ENCODE results near the gene NIT1. TPM values are rescaled to one million over a fixed set of nuclear protein-coding genes. Genes with fewer than 3 reads are reported as not detected.

Gene NIT1
- total RNA-seq, 4 donors from 2014 or later: 30.4 to 61.9 (median 32.8) TPM

DNA sequence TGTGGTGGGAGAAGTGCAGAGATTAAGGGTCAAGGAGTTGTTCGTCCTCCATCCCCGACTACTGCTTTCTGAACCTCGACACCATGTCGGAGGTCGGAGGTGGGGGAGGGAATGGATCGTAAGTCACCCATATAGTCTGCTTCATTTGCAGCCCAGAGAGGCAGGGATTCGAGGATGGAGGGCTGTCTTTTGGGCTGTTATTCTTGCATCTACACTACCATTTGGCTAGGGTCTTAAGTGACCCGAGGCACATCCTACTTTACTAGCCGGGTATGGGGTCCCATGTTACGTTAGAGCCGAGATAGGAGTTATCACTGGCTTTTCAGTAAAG is 42.0 kb downstream of the NIT1 start:
- H3K4me1 ChIP-seq: peaks cover 7 to 58% (median 26%) of the 10 kb centered on the region in 3 donors
- ATAC-seq: no peak
- H3K9me3 ChIP-seq: no peaks in the 10 kb centered on the region
- H3K4me3 ChIP-seq: peak overlapping the region; percentile 95 to 98
- TF ChIP-seq EP300 (IDR thresholded peaks at IDR 0.05): no peak
- TF ChIP-seq POLR2A (IDR thresholded peaks at IDR 0.05): no peak
- no peak for TF ChIP-seq CTCF (IDR thresholded peaks at IDR 0.05)
- no peak for TF ChIP-seq POLR2AphosphoS5 (IDR thresholded peaks at IDR 0.05)
- peaks cover 0 to 63% of the 10 kb centered on the region in 2 donors for H3K36me3 ChIP-seq
- WGBS, 2 donors (ENCODE audit: low coverage in 1 of 2): 0 to 5% methylated on average over 2 to 6 of the region's 11 CpGs
- no peaks in the 10 kb centered on the region for H3K27me3 ChIP-seq
- peak overlapping the region; percentile 82 to 94 (median 93) for H3K27ac ChIP-seq

GRCh38 chr1:161160671-161161145 is 42.8 kb downstream of the NIT1 start:
- Histone ChIP-seq H3K4me3 (peak overlapping the region in 1 of 2 donors; percentile 98), H3K27me3 (no peaks in the 10 kb centered on the region), H3K36me3 (peaks cover 0 to 66% of the 10 kb centered on the region in 2 donors), H3K4me1 (peaks cover 7 to 57% (median 29%) of the 10 kb centered on the region in 3 donors), H3K27ac (peak overlapping the region in 2 of 4 donors; percentile 92 to 94), H3K9me3 (no peaks in the 10 kb centered on the region)
- TF ChIP-seq EP300 (IDR thresholded peaks at IDR 0.05) (no peak), CTCF (IDR thresholded peaks at IDR 0.05) (no peak), POLR2AphosphoS5 (IDR thresholded peaks at IDR 0.05) (no peak), POLR2A (IDR thresholded peaks at IDR 0.05) (no peak)
- no peak for ATAC-seq
- WGBS, 2 donors (ENCODE audit: low coverage in 1 of 2): 92 to 97% methylated on average over 6 to 10 of the region's 22 CpGs

DNA sequence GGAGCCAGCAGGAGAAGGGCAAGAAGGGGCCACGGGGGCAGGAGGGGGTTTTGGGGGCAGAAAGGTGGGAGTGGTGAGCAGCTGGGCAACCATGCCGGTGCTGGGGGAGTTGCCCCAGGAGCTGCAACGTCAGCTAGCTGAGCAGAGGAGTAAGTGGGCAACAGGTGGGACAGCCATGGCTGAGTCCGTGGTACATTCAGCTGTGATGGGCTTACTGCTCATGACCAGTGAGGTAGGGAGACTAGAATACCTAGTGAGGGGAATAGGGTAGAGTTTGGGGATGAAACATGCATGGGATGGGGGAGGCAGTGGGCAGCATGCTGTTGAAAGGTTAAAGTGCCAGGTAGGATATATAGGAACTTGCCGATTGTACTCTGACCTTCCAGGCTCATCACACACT is 43.7 kb downstream of the NIT1 start:
- Histone ChIP-seq H3K27ac (peak overlapping the region in 1 of 4 donors; percentile 92), H3K4me1 (peaks cover 7 to 58% (median 29%) of the 10 kb centered on the region in 3 donors), H3K36me3 (peaks cover 0 to 65% of the 10 kb centered on the region in 2 donors), H3K9me3 (no peaks in the 10 kb centered on the region), H3K27me3 (no peaks in the 10 kb centered on the region), H3K4me3 (no peak overlapping the region)
- 75 to 76% methylated on average over 4 to 5 of the region's 5 CpGs for WGBS, 2 donors (ENCODE audit: low coverage in 1 of 2)
- TF ChIP-seq POLR2A (IDR thresholded peaks at IDR 0.05) (no peak), CTCF (IDR thresholded peaks at IDR 0.05) (no peak)
- no peak for ATAC-seq

DNA sequence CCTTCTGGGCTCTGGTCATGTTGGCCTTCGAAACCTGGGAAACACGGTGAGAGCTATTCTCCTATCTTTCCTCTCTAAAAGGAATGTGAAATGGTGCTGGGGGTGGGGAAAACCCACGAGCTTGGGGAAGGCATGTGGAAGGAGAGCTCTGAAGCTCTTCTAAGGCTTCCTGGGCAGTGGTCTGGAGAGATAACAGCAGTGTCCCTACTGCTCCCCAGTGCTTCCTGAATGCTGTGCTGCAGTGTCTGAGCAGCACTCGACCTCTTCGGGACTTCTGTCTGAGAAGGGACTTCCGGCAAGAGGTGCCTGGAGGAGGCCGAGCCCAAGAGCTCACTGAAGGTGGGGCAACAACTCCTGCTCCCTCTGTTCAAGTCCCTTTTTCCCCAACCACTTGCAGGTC is 44.1 kb downstream of the NIT1 start:
- Histone ChIP-seq H3K36me3 (peaks cover 0 to 61% of the 10 kb centered on the region in 2 donors), H3K4me3 (no peak overlapping the region), H3K27ac (no peak overlapping the region), H3K27me3 (no peaks in the 10 kb centered on the region), H3K9me3 (no peaks in the 10 kb centered on the region), H3K4me1 (peaks cover 7 to 62% (median 31%) of the 10 kb centered on the region in 3 donors)
- 64 to 79% methylated on average over 5 to 6 of the region's 7 CpGs for WGBS, 2 donors (ENCODE audit: low coverage in 1 of 2)
- no peak for ATAC-seq
- no peak for TF ChIP-seq EP300 (IDR thresholded peaks at IDR 0.05)
- TF ChIP-seq CTCF (IDR thresholded peaks at IDR 0.05): no peak
- no peak for TF ChIP-seq POLR2AphosphoS5 (IDR thresholded peaks at IDR 0.05)
- no peak for TF ChIP-seq POLR2A (IDR thresholded peaks at IDR 0.05)

GRCh38 chr1:161162806-161163205 is 44.9 kb downstream of the NIT1 start:
- no peaks in the 10 kb centered on the region for H3K27me3 ChIP-seq
- peak overlapping the region in 1 of 4 donors; percentile 11 for H3K27ac ChIP-seq
- ATAC-seq: no peak
- TF ChIP-seq POLR2AphosphoS5 (IDR thresholded peaks at IDR 0.05) (no peak), POLR2A (IDR thresholded peaks at IDR 0.05) (no peak), CTCF (IDR thresholded peaks at IDR 0.05) (no peak), EP300 (IDR thresholded peaks at IDR 0.05) (no peak)
- H3K9me3 ChIP-seq: no peaks in the 10 kb centered on the region
- H3K4me1 ChIP-seq: peaks cover 7 to 69% (median 39%) of the 10 kb centered on the region in 3 donors
- H3K36me3 ChIP-seq: peaks cover 0 to 53% of the 10 kb centered on the region in 2 donors
- WGBS, 2 donors (ENCODE audit: low coverage in 1 of 2): 92% methylated on average over 2 of the region's 10 CpGs; no CpG with 5 or more reads in 1 of the 2 donors
- no peak overlapping the region for H3K4me3 ChIP-seq

Data from gastroesophageal sphincter (tissue), 4 donors.